HG03196 (cell line): ENCODE measurements around the gene ARL3.

ENCODE experiments used
- ATAC-seq: cut with Tn5 transposase; IDR thresholded peaks from one replicate; pipeline ENCODE4 v1.9.1; 2021; ENCODE audit not compliant: unreplicated experiment

Gene ARL3

GRCh38 chr10:102653060-102653459 lies 61.1 kb downstream of the ARL3 start:
- no peak for ATAC-seq

GRCh38 chr10:102652170-102652916 lies 61.9 kb downstream of the ARL3 start:
- peak; percentile 26 for ATAC-seq

- ATAC-seq, result no peak
These were observed 62.6 kb downstream of the ARL3 start for GRCh38 chr10:102651455-102652169.

- no peak for ATAC-seq
These were observed 63.3 kb downstream of the ARL3 start for GRCh38 chr10:102650655-102651454.

- no peak for ATAC-seq
These were observed 64.2 kb downstream of the ARL3 start for GRCh38 chr10:102649797-102650654.

- no peak for ATAC-seq
These were observed 65.1 kb downstream of the ARL3 start for GRCh38 chr10:102648889-102649796.

- no peak for ATAC-seq
These were observed 65.8 kb downstream of the ARL3 start for GRCh38 chr10:102648269-102648888.

- ATAC-seq, result no peak
These were observed 66.5 kb downstream of the ARL3 start for GRCh38 chr10:102647443-102648268.

- no peak for ATAC-seq
These were observed 67.4 kb downstream of the ARL3 start for GRCh38 chr10:102646610-102647442.

GRCh38 chr10:102645741-102646609 lies 68.2 kb downstream of the ARL3 start:
- peak; percentile 22 for ATAC-seq

- no peak for ATAC-seq
These were observed 68.8 kb downstream of the ARL3 start for GRCh38 chr10:102645388-102645740.

- no peak for ATAC-seq
These were observed 69.4 kb downstream of the ARL3 start for GRCh38 chr10:102644646-102645387.

- no peak for ATAC-seq
These were observed 70.0 kb downstream of the ARL3 start, which contains the start of gene TRIM8 for GRCh38 chr10:102644066-102644645. Gene TRIM8, plus strand, starts transcription at chr10:102644479. Its CDS starts 139 bp downstream, at chr10:102644618.

GRCh38 chr10:102643336-102644065 lies 70.7 kb downstream of the ARL3 start:
- no peak for ATAC-seq
